Activated naive CD4-positive, alpha-beta T cell treated with anti-CD3 and anti-CD28 coated beads, Interleukin-2, amount 10 ng/mL, durations not matched to agents 7 days and 5 days (primary cell): ENCODE data around the gene COA8.
"Not testable (repeated sequence)": the region's sequence is repeated elsewhere in the genome, so short reads cannot be mapped to it uniquely, and the experiment has no call there.

Source experiments
- CTCF ChIA-PET: fragments of 350-600 bp; sonication (Branson Sonifier 250); formaldehyde crosslinking; loops from one replicate; lab custom pipeline; 2021; ENCODE audit warnings: antibody characterized with exemption; lab: Charles Lee
- DNase-seq: peaks from one replicate; pipeline ENCODE4 v3.0.0-alpha.2; 2020
- H3K27ac Mint-ChIP-seq: one replicate; pipeline ENCODE4 v1.8.0; 2021; ENCODE audit warnings: mild to moderate bottlenecking, moderate library complexity, mixed read lengths
- H3K27me3 Mint-ChIP-seq: one replicate; pipeline ENCODE4 v1.8.0; 2021; ENCODE audit warnings: mild to moderate bottlenecking, mixed read lengths
- H3K36me3 Mint-ChIP-seq: one replicate; pipeline ENCODE4 v1.8.0; 2021; ENCODE audit warnings: mixed read lengths
- H3K4me1 Mint-ChIP-seq: one replicate; pipeline ENCODE4 v1.8.0; 2021; ENCODE audit warnings: mixed read lengths
- H3K4me3 Mint-ChIP-seq: one replicate; pipeline ENCODE4 v1.8.0; 2021; ENCODE audit warnings: mild to moderate bottlenecking, moderate library complexity, mixed read lengths
- H3K9me3 Mint-ChIP-seq: one replicate; pipeline ENCODE4 v1.8.0; 2021; ENCODE audit warnings: mixed read lengths

COA8 gene

DNA sequence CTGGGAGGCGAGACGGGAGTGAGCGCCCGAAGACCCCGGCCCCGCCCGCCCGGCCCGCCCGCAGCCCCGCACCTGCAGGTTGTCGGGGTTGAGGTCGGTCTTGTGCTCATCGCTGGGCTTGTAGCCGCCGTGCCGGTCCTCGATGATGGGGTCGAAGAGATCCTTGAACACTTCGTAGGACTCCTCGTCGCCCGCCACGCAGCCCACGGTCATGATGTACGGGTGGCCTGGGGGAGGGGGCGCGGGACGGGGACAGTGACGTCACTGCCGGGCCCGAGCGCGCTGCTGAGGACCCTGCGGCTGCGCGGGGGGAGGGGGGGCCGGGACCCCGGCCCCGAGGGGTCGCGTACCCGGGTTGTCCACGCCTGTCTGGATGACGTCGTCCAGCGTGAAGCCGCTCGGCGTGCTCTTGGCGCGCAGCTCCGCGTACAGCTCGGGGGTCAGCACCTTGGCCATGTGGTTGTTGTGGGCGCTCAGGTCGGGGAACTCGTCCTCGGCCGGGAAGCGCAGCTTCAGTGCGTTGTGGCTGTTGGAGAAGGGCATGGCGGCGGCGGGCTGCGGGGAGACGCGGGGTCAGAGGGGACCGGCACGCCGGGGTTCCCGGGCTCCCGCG is 40.7 kb upstream of the COA8 start:
- Mint-ChIP-seq H3K4me1 (peaks cover 23% of the 10 kb centered on the region), H3K36me3 (no peaks in the 10 kb centered on the region), H3K27ac (no peak overlapping the region), H3K4me3 (peak overlapping the region; percentile 55), H3K9me3 (no peaks in the 10 kb centered on the region), H3K27me3 (peaks cover 78% of the 10 kb centered on the region)
- DNase-seq: peak; percentile 45
- CTCF ChIA-PET: no interaction called here

DNA sequence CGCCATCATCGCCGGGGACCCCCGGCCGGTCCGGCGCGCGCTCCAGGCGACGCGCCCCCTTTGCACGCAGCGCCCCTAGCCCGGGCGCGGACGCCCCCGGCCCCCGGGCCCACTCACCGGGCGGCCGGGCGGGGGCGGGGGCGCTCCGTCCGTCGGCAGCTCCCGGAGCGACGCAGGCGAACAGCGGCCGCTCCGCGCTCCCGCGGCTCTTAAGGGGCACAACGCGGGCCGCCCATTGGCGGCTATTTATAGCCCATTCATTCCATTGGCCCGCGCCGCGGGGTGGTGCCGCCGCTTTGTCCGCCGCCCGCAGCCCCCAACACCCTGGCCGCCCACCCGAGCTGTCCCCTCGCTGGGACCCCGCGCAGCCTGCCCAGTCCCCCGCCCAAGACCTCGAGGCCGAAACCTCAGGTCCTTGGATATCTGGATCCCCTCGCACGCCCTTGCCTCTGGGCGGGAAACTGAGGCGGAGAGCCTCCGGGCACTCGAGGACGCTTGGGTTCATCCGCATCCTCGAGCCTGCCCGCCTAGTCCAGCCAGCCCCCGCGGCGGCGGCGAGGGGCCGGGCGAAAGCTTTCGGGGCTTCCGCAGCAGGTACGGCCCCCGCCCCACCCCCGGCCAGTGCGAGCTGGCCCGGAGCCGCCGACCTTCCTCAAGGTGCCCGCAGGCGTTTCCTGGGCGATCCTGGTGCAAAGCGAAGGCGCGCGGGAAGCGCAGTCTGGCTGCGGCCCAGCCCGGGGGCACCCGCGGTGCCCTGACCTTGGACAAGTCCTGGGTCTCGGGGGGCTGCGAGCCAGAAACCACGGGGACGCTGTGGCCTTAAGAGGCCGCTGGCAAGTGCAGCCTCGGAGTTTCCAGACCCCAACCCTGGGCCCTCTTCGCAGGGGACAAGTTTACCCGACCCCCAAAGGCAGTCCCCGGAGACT is 39.8 kb upstream of the COA8 start, which contains the start of gene CKB:
Gene CKB (minus strand): TSS at position 182 of the 926 bp plus-strand sequence. CDS start 337 bp downstream, outside the sequence.
- Mint-ChIP-seq H3K27ac (no peak within 1 kb of the TSS), H3K36me3 (no peaks in the 10 kb centered on the region), H3K9me3 (no peaks in the 10 kb centered on the region), H3K27me3 (peaks cover 84% of the 10 kb centered on the region), H3K4me3 (peak within 1 kb of the TSS; percentile 55), H3K4me1 (peaks cover 29% of the 10 kb centered on the region)
- CTCF ChIA-PET: no interaction called here
- DNase-seq: peak; percentile 41

DNA sequence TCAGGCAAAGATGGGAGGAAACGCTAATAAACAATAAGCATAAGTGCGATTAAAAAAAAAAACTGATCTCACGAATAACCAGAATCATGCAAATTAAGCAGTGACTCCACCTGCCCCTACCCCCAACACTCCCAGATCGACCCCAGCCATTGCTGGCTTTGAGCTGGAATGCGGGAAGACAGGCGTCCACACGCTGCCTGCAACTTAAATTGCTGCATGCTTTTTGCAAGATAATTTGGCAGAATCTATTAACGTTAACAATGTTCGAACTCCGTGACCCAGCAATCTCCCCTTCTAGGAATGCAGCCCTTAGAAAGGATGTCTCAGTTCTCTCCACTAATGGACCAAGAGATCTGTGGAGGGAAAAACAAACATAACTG is 39.2 kb upstream of the COA8 start:
- Mint-ChIP-seq H3K36me3 (no peaks in the 10 kb centered on the region), H3K27ac (no peak overlapping the region), H3K27me3 (peaks cover 87% of the 10 kb centered on the region), H3K4me3 (peak overlapping the region; percentile 33), H3K9me3 (no peaks in the 10 kb centered on the region), H3K4me1 (peaks cover 34% of the 10 kb centered on the region)
- CTCF ChIA-PET: no interaction called here
- no peak for DNase-seq

DNA sequence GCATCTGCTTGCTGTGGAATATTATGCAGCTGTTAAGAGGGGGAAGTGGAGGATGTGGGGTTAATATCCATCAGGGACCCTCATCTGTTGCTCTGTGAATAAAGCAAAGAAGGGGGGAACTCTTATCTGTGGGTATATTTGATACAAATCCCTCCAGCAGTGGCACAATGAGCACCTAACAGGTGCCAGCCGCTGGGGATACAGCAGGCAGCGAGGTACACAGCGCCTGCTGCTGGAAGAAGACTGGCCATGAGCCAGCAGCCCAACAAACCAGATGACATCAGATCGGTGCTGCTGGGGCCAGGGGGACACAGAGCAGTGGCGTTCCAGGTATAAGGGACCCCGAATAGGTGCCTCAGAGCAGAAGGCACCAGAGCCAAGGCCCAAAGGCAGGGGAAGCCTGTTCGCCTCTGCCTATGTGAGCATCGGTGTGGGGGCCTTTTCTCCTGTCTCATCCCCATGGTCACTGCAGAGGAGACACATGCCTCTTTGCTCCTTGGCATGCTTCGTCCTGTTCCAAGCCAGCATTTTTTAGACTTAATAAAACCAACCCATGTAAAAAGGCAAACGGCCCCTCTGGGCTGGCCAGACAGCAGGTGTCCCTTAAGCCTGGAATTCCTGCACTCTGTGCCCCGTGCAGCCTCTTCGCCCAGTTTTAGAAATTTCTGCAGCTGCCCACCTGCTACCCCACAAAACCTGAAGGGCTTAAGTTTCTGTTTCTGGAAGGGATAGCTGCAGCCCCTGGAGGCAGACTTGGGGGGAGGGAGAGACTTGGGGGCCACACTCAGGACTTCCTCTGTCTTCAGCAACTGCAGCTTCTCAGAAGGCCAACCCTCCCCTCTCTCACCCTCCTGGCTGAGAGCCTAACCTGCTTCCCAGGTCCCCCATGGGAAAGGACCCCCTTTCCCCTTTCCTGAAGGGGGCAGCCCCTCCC is 38.5 kb upstream of the COA8 start:
- CTCF ChIA-PET: no interaction called here
- Mint-ChIP-seq H3K27ac (no peak overlapping the region), H3K4me3 (peak overlapping the region; percentile 33), H3K36me3 (no peaks in the 10 kb centered on the region), H3K9me3 (no peaks in the 10 kb centered on the region), H3K27me3 (peaks cover 80% of the 10 kb centered on the region), H3K4me1 (peaks cover 27% of the 10 kb centered on the region)
- no peak for DNase-seq

DNA sequence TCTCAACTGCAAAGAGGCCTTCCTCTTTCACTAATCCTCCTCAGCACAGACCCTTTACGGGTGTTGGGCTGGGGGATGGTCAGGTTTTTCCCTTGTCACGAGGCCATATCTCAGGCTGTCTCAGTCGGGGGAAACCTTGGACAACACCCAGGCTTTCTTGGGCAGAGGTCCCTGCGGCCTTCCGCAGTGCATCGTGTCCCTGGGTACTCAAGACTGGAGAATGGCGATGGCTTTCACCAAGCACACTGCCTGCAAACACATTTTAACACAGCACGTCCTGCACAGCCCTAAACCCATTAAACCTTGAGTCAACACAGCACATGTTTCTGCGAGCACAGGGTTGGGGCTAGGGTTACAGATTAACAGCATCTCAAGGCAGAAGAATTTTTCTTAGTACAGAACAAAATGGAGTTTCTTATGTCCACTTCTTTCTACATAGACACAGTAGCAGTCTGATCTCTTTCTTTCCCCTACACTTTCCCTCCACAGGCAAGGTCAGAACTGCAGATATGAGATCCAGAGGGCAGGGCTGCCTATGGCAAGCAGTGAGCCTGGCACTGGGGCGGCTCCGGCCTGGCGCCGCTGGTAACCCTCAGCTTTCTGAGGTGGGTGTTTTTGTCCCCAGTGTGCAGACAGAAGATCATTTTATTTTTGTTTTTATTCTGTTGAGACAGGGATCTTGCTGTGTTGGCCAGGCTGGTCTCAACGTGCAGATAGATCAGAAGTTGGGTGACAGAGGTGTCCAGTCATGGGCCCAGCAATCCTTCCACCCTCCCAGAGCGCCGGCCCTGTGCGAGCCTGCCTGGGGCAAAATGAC is 37.1 kb upstream of the COA8 start:
- H3K36me3 Mint-ChIP-seq, CTCF ChIA-PET, H3K9me3 Mint-ChIP-seq, H3K27ac Mint-ChIP-seq, H3K4me3 Mint-ChIP-seq, DNase-seq: not testable (repeated sequence)
- Mint-ChIP-seq H3K4me1 (peaks cover 34% of the 10 kb centered on the region), H3K27me3 (peaks cover 70% of the 10 kb centered on the region)

DNA sequence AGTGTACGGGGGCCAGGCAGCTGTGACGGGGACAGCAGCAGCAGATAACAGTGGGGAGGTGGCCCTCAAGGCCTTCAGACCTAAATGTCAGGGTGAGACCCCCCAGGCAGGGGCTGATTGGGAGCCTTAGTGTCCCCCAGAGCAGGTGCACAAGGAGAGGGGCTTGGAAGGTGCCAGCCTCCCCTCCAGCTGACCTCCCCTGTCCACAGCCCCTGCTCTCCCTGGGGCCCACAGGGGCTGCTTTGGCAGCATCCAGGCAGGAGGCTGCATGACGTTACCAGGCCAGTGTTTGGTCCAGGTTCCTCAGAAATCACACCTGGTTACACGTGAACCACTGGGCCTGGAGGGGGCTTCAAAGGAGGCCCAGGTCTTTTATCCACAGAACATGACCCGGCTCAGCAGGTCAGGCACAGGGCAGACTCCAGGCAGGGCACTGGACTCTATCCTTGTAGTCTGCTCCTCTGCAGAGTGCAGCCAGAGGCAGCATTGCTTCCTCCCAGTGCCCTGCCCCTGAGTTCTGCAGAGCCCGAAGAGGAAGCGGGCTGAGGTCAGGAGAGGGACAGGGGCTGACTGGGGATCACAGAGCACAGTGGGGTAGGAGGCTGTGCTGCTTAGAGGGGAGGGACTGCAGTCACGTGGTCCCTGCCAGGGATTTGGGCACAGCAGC is 36.4 kb upstream of the COA8 start:
- no peaks in the 10 kb centered on the region for H3K9me3 Mint-ChIP-seq
- H3K4me3 Mint-ChIP-seq: no peak overlapping the region
- no peak overlapping the region for H3K27ac Mint-ChIP-seq
- no peak for DNase-seq
- H3K27me3 Mint-ChIP-seq: peaks cover 63% of the 10 kb centered on the region
- H3K4me1 Mint-ChIP-seq: peaks cover 39% of the 10 kb centered on the region
- CTCF ChIA-PET: interaction anchor here (4.2 kb wide), 1 partner anchor 7 kb away, joined by 20 read pairs; no protein-coding TSS in a partner anchor
- peaks cover 4% of the 10 kb centered on the region for H3K36me3 Mint-ChIP-seq

DNA sequence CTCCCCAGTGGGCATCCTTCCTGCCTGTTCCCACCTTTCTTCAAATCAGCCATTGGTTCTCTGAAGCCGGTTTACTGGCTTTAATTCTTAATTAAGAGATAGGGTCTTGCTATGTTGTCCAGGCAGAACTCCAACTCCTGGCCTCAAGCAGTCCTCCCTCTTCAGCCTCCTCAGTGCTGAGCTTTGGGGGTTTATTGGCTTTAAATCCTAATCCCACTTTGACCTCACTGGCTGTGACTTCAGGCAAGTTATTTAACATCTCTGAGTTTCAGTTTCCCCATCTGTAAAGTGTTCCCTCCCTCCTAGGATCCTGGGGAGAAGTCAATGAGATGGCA is 35.9 kb upstream of the COA8 start:
- Mint-ChIP-seq H3K27ac (peak overlapping the region; percentile 11), H3K9me3 (no peaks in the 10 kb centered on the region), H3K4me3 (no peak overlapping the region), H3K4me1 (peaks cover 41% of the 10 kb centered on the region), H3K27me3 (peaks cover 60% of the 10 kb centered on the region), H3K36me3 (peaks cover 4% of the 10 kb centered on the region)
- CTCF ChIA-PET: interaction anchor here (4.2 kb wide), 1 partner anchor 8 kb away, joined by 20 read pairs; no protein-coding TSS in a partner anchor
- DNase-seq: no peak

DNA sequence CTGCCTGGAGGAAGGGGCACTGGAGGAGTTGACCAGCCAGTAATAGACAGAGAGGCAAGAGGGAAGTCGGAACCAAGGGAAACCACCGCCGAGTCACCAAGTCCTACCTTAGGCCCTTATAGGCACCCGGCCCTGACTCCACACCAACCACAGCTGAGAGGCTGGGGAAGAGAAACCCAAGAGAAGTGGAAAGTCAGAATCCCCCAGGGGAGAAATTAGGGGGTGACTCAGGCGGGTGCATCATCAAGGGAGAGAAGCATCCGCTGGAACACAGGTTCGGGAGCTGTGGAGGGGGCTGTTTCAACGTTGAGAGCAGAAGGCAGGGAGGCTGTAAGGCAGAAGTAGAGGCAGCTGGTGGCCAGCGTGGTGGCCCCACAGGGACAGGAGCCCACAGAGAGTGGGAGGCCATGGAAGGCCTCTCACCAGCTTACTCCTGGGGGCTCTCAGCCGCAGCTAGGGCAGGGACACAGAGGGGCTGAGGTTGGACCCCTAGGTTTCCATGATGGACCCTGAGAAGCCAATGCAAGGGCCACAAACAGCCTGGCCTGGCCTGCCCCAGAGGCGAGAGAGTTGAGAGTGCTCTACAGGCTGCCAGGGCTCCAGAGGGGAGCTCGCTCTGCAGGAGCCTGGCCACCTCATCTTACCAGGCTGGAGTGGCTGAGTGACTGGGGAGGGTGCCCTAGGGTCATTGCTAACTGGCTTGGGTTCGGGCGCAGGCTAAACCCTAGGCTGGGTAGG is 35.2 kb upstream of the COA8 start:
- H3K27ac Mint-ChIP-seq: peak overlapping the region; percentile 11
- H3K4me3 Mint-ChIP-seq: peak overlapping the region; percentile 88
- no peaks in the 10 kb centered on the region for H3K9me3 Mint-ChIP-seq
- CTCF ChIA-PET: interaction anchor here (4.2 kb wide), 1 partner anchor 9 kb away, joined by 20 read pairs; no protein-coding TSS in a partner anchor
- peaks cover 39% of the 10 kb centered on the region for H3K4me1 Mint-ChIP-seq
- H3K36me3 Mint-ChIP-seq: peaks cover 4% of the 10 kb centered on the region
- no peak for DNase-seq
- peaks cover 54% of the 10 kb centered on the region for H3K27me3 Mint-ChIP-seq

DNA sequence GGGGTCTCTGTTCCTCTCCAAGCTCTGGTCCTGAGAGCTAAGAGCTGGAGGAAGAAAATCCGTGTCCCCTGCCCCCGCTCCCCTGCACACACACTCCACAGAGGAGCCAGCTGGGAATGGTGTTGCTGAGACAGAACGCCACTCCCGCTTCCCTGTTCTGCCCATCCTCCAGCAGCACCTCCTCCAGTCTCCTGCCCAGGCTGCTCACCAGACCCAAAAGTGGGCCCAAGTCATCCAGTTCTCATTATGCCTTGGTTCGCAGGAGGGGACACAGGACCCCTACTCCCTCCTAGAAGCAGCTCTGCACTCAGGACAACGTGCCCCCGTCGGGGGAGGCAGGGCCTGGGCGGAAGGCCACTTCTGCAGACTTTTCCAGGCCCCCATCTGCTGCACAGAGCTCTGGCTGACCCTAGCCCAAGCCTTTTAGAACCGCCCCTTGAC is 34.6 kb upstream of the COA8 start:
- no peak for DNase-seq
- Mint-ChIP-seq H3K36me3 (peaks cover 4% of the 10 kb centered on the region), H3K9me3 (no peaks in the 10 kb centered on the region), H3K27ac (peak overlapping the region; percentile 95), H3K4me3 (peak overlapping the region; percentile 88), H3K27me3 (peaks cover 48% of the 10 kb centered on the region), H3K4me1 (peaks cover 39% of the 10 kb centered on the region)
- CTCF ChIA-PET: interaction anchor here (0.6 to 4.2 kb wide), 2 partner anchors 9 to 48 kb away, joined by 3 to 20 read pairs; no protein-coding TSS in a partner anchor

DNA sequence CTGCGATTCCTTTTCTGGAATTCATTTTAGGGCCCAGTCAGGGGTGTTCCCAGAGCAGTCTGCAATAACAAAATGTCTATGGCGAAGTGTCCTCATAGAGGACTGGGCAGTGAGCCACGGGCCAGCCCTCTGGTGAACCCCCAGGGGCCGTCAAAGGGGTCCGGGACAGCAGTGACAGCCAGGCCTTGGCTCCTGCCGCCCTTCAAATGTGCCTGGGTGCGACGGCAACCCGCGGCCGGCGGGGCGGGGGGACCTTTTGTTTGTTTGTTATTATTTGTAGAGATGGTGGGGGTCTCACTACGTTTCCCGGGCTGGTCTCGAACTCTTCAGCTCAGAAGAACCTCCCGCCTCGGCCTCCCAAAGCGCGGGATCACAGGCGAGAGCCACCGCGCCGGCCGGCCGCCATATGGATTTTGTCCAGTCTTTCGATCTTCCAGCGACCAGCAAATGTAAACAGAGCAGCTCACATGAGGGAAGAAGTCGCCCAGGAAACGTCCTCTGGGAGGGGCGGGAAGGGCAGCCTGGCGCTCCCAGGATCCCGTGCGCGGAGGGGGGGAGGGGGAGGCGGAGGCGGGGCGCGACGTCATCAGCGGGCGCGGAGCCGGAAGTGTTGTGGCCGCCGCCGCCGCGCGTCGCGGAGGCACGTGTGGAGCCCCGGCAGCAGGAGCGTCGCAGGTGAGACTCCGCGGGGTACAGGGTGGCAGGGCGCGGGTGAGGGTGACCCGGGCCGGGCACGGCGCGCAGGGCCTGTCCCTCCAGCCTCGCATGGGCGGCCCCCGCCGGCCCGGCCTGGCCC is 34.0 kb upstream of the COA8 start, which contains the start of gene TRMT61A:
Gene TRMT61A (plus strand): TSS at position 610 of the 796 bp plus-strand sequence. CDS start 783 bp downstream, outside the sequence.
- peak within 1 kb of the TSS; percentile 95 for H3K27ac Mint-ChIP-seq
- DNase-seq: peak; percentile 81
- H3K4me1 Mint-ChIP-seq: peaks cover 37% of the 10 kb centered on the region
- peak within 1 kb of the TSS; percentile 88 for H3K4me3 Mint-ChIP-seq
- no peaks in the 10 kb centered on the region for H3K9me3 Mint-ChIP-seq
- CTCF ChIA-PET: interaction anchor here (0.6 to 4.2 kb wide), 4 partner anchors 10 to 48 kb away, joined by 3 to 20 read pairs (median 4); no protein-coding TSS in a partner anchor
- peaks cover 4% of the 10 kb centered on the region for H3K36me3 Mint-ChIP-seq
- H3K27me3 Mint-ChIP-seq: peaks cover 42% of the 10 kb centered on the region
